ENCODE measurements around the gene ZNF664.

Gene ZNF664

DNA sequence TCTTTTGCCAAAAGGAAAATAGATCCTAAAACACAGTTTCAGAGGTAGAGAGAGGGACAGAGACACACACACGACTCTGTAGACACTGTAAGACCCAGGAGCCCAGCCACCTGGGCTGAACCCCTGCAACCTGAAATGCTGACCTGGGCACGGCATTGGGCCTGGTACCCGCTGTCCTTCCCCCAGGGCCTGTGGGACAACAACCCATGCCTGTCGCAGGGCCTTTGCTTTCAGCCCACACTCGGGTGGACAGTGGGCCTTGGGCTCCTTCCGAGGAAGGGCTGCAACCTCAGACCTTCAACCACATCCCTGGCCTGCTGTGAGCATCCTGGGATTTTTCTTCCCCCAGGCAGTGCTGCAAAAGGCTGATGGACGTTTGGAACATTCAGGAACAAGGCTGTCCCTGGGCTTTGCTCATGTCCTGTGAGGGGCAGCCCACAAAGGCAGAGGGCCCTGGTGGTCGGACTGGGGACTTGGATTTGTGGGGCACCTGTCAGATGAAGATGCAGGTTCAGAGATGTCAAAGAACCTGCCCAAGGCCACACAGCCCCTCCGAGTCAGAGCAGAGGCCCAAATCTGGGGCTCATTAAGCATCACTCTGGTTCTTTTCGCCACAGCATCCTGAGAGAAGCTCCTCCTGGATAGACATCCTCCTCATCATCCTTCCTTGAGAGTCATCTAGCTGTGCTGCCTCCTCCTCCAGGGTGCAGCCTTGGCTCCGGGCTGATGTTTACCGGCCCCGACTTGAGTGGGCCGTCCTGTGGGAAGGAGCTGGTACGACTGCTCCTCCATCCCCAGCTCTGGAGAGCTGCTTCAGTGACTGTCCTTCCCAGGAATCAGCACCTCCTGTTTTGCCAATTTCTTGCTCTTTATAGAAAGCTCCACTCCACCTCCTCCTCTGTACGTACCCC is 33.0 kb upstream of the ZNF664 start:
- TF ChIP-seq, protein P1, sequence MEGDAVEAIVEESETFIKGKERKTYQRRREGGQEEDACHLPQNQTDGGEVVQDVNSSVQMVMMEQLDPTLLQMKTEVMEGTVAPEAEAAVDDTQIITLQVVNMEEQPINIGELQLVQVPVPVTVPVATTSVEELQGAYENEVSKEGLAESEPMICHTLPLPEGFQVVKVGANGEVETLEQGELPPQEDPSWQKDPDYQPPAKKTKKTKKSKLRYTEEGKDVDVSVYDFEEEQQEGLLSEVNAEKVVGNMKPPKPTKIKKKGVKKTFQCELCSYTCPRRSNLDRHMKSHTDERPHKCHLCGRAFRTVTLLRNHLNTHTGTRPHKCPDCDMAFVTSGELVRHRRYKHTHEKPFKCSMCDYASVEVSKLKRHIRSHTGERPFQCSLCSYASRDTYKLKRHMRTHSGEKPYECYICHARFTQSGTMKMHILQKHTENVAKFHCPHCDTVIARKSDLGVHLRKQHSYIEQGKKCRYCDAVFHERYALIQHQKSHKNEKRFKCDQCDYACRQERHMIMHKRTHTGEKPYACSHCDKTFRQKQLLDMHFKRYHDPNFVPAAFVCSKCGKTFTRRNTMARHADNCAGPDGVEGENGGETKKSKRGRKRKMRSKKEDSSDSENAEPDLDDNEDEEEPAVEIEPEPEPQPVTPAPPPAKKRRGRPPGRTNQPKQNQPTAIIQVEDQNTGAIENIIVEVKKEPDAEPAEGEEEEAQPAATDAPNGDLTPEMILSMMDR (IDR thresholded peaks at IDR 0.05; ENCODE audit: low read depth, low read length): no peak
- DNase-seq: no peak
- no peaks in the 10 kb centered on the region for H3K36me3 ChIP-seq
- no peak overlapping the region for H3K27ac ChIP-seq
- H3K27me3 ChIP-seq (ENCODE audit: insufficient read depth, low read depth, severe bottlenecking): no peaks in the 10 kb centered on the region
- H3K9me3 ChIP-seq (ENCODE audit: severe bottlenecking): no peaks in the 10 kb centered on the region
- H3K4me3 ChIP-seq (ENCODE audit: low read depth, low read length): no peak overlapping the region

DNA sequence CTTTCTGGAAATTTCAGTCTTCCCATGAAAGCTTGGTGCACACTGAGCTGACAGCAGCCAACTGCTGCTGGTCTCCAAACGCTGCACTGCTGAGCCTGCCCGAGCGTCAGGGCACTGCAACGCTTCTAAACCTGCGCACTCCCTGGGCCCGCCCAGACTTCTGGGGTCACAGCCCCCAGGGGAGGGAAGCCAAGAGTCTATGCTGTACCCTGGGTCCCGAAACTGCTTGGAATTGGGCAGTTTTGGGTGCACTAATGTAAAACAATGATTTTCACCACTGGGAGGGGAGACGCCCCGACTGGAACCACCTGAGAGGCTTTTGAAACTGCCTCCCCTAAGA is 32.4 kb upstream of the ZNF664 start:
- Histone ChIP-seq H3K4me3 (ENCODE audit: low read depth, low read length) (no peak overlapping the region), H3K27me3 (ENCODE audit: insufficient read depth, low read depth, severe bottlenecking) (no peaks in the 10 kb centered on the region), H3K9me3 (ENCODE audit: severe bottlenecking) (no peaks in the 10 kb centered on the region), H3K27ac (no peak overlapping the region), H3K36me3 (no peaks in the 10 kb centered on the region)
- no peak for DNase-seq
- TF ChIP-seq, protein P1 (IDR thresholded peaks at IDR 0.05; ENCODE audit: low read depth, low read length): no peak

DNA sequence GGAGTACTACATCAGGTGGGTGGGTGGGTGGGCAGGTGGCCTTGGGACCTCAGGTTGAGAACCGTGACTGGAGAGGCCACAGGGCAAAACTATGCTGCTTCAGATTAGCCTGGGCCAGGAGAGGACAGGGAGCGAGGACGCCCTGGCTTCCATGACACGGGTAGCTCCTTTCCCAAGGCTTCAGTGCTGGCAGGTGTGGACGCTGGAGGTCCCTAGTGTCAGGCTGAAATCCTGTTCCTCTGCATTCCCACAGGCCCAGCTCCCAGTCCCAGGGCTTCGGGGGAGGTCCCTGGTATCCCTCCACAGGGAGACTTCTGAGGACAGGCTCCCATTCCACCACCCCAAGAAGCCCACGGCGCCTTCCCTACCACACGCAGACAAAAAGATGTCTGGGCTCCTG is 32.0 kb upstream of the ZNF664 start:
- Histone ChIP-seq H3K9me3 (ENCODE audit: severe bottlenecking) (no peaks in the 10 kb centered on the region), H3K36me3 (no peaks in the 10 kb centered on the region), H3K27ac (no peak overlapping the region), H3K4me3 (ENCODE audit: low read depth, low read length) (no peak overlapping the region), H3K27me3 (ENCODE audit: insufficient read depth, low read depth, severe bottlenecking) (no peaks in the 10 kb centered on the region)
- TF ChIP-seq, protein P1 (IDR thresholded peaks at IDR 0.05; ENCODE audit: low read depth, low read length): no peak
- no peak for DNase-seq

GRCh38 chr12:123941624-123942237 is 31.3 kb upstream of the ZNF664 start:
- DNase-seq: no peak
- Histone ChIP-seq H3K9me3 (ENCODE audit: severe bottlenecking) (no peaks in the 10 kb centered on the region), H3K27ac (no peak overlapping the region), H3K36me3 (no peaks in the 10 kb centered on the region), H3K27me3 (ENCODE audit: insufficient read depth, low read depth, severe bottlenecking) (no peaks in the 10 kb centered on the region), H3K4me3 (ENCODE audit: low read depth, low read length) (no peak overlapping the region)
- TF ChIP-seq, protein P1 (IDR thresholded peaks at IDR 0.05; ENCODE audit: low read depth, low read length): no peak

- no peaks in the 10 kb centered on the region for H3K36me3 ChIP-seq
- H3K9me3 ChIP-seq (ENCODE audit: severe bottlenecking): no peaks in the 10 kb centered on the region
- TF ChIP-seq, protein P1 (IDR thresholded peaks at IDR 0.05; ENCODE audit: low read depth, low read length): no peak
- H3K27ac ChIP-seq: no peak overlapping the region
- H3K27me3 ChIP-seq (ENCODE audit: insufficient read depth, low read depth, severe bottlenecking): no peaks in the 10 kb centered on the region
- H3K4me3 ChIP-seq (ENCODE audit: low read depth, low read length): no peak overlapping the region
- no peak for DNase-seq
Measured at GRCh38 chr12:123942238-123942653, 30.8 kb upstream of the ZNF664 start.
